HCT116 (cell line): Measurements from ENCODE around the gene CORO2B. TPM values are rescaled to one million over a fixed set of nuclear protein-coding genes. Genes with fewer than 3 reads are reported as not detected.

Experiments used
- ATAC-seq: fragments of 200-7000 bp; cut with Tn5 transposase; 2 replicates; pipeline ENCODE4 v1.9.1; 2020; ENCODE audit warnings: mild to moderate bottlenecking, moderate library complexity
- BruUV-seq: library from RNA; stranded (reverse); fragments of 400-500 nt; replicated peaks from 2 replicates; lab custom pipeline; 2021; lab: Mats Ljungman, UMichigan
- CTCF ChIA-PET: fragments of 300-600 bp; sonication (Branson Sonifier 250); formaldehyde crosslinking; loops from one replicate; lab custom pipeline; 2021; ENCODE audit warnings: antibody characterized with exemption; lab: Charles Lee
- POLR2A ChIA-PET: fragments of 300-600, 350-600 bp; sonication (Branson Sonifier 250); formaldehyde crosslinking; loops from one replicate; lab custom pipeline; 2021; ENCODE audit warnings: antibody characterized with exemption; lab: Charles Lee
- RAD21 ChIA-PET, 2 experiments: fragments of 300-600 bp; sonication (Branson Sonifier 250); formaldehyde crosslinking; loops; one replicate each; lab custom pipeline; 2023; ENCODE audit warnings: low total read pairs in 2 of 2; ENCODE audit not compliant: uncharacterized antibody in 2 of 2, unreplicated experiment in 2 of 2, low non-redundant PET in 1 of 2; lab: Charles Lee
- DNase-seq: peaks from one replicate; pipeline ENCODE4 v3.0.0-alpha.2; 2010; ENCODE audit warnings: low read depth, low spot score
- H2AFZ ChIP-seq: fragments of 200-600 bp; shearing (Covaris generic), sonication (generic); 2 replicates; pipeline ENCODE4 v1.6.1; 2017; ENCODE audit warnings: low read depth, mixed run types, mixed read lengths, antibody characterized with exemption, low read length; ENCODE audit not compliant: poor library complexity, severe bottlenecking
- H3K27ac ChIP-seq: 2 replicates; pipeline ENCODE4 v1.5.1; 2012; ENCODE audit warnings: low read depth, low read length
- H3K27me3 ChIP-seq: fragments of 200-600 bp; sonication (generic); 2 replicates; pipeline ENCODE4 v1.6.1; 2016; ENCODE audit warnings: mixed run types, low read length, mixed read lengths; ENCODE audit not compliant: insufficient read depth
- H3K36me3 ChIP-seq, 2 experiments: fragments of 200-500 bp in 1 of 2; fragments of 200-600 bp in 1 of 2; sonication (Bioruptor generic) in 1 of 2; sonication (generic) in 1 of 2; 2 replicates each; pipeline versions ENCODE4 v1.5.1 to v1.6.1; 2014 to 2016; ENCODE audit warnings: low read length in 2 of 2, inconsistent platforms in 1 of 2, mixed read lengths in 1 of 2, mixed run types in 1 of 2; ENCODE audit not compliant: insufficient read depth in 2 of 2, control insufficient read depth in 1 of 2
- H3K4me1 ChIP-seq, 2 experiments: fragments of 200-600 bp in 1 of 2; sonication (generic) in 1 of 2; 2 replicates each; pipeline versions ENCODE4 v1.5.1 to v1.6.1; 2012 to 2017; ENCODE audit warnings: low read length in 2 of 2, inconsistent platforms in 1 of 2, mild to moderate bottlenecking in 1 of 2, mixed read lengths in 1 of 2, mixed run types in 1 of 2, moderate library complexity in 1 of 2; ENCODE audit not compliant: insufficient read depth in 2 of 2, control insufficient read depth in 1 of 2
- H3K4me2 ChIP-seq: fragments of 200-600 bp; sonication (generic); 2 replicates; pipeline ENCODE4 v1.6.1; 2017; ENCODE audit warnings: mixed run types, low read length, mixed read lengths
- H3K4me3 ChIP-seq, 2 experiments: fragments of 200-600 bp in 1 of 2; sonication (generic) in 1 of 2; replicated peaks in 1 of 2; 2 replicates each; pipeline ENCODE4 v1.5.1; 2011 to 2016; ENCODE audit warnings: low read length in 2 of 2, control low read depth in 1 of 2, low read depth in 1 of 2, mild to moderate bottlenecking in 1 of 2, mixed read lengths in 1 of 2, mixed run types in 1 of 2
- H3K79me2 ChIP-seq: fragments of 200-600 bp; sonication (generic); 2 replicates; pipeline ENCODE4 v1.6.1; 2017; ENCODE audit warnings: mild to moderate bottlenecking, mixed run types, low read length, moderate library complexity, mixed read lengths; ENCODE audit not compliant: insufficient read depth
- H3K9ac ChIP-seq: fragments of 200-600 bp; sonication (generic); 2 replicates; pipeline ENCODE4 v1.6.1; 2016; ENCODE audit warnings: low read length, mixed read lengths
- H3K9me2 ChIP-seq: fragments of 200-600 bp; sonication (generic), shearing (Covaris generic); 2 replicates; pipeline ENCODE4 v1.6.1; 2017; ENCODE audit warnings: mixed run types, mild to moderate bottlenecking, moderate library complexity; ENCODE audit not compliant: insufficient read depth
- H3K9me3 ChIP-seq, 2 experiments: fragments of 200-500 bp in 1 of 2; fragments of 200-600 bp in 1 of 2; sonication (Bioruptor generic) in 1 of 2; sonication (generic) in 1 of 2; 2 replicates each; pipeline ENCODE4 v1.6.1; 2014 to 2017; ENCODE audit warnings: low read length in 2 of 2, mixed read lengths in 2 of 2, inconsistent platforms in 1 of 2, low read depth in 1 of 2, mild to moderate bottlenecking in 1 of 2, mixed run types in 1 of 2, moderate library complexity in 1 of 2; ENCODE audit not compliant: control insufficient read depth in 1 of 2, insufficient read depth in 1 of 2
- H4K20me1 ChIP-seq: fragments of 200-600 bp; sonication (generic), shearing (Covaris generic); 2 replicates; pipeline ENCODE4 v1.6.1; 2017; ENCODE audit warnings: mixed run types, mild to moderate bottlenecking, moderate library complexity; ENCODE audit not compliant: insufficient read depth
- CBX3 ChIP-seq: IDR thresholded peaks from 2 replicates; pipeline ENCODE4 v1.6.1; 2012; ENCODE audit warnings: low read depth
- EZH2 ChIP-seq: fragments of 200-600 bp; sonication (generic); IDR thresholded peaks from 2 replicates; pipeline ENCODE4 v1.6.1; 2017; ENCODE audit warnings: antibody characterized with exemption, mixed run types
- EZH2phosphoT487 ChIP-seq: fragments of 200-600 bp; IDR thresholded peaks from 2 replicates; pipeline ENCODE4 v1.6.1; 2018; ENCODE audit warnings: antibody characterized with exemption, borderline replicate concordance
- FOSL1 ChIP-seq: IDR thresholded peaks from 2 replicates; pipeline ENCODE4 v1.6.1; 2012; ENCODE audit warnings: low read depth
- JUND ChIP-seq: IDR thresholded peaks from 2 replicates; pipeline ENCODE4 v1.6.1; 2012
- POLR2A ChIP-seq: IDR thresholded peaks from 2 replicates; pipeline ENCODE4 v1.7.0; 2011; ENCODE audit warnings: borderline replicate concordance; ENCODE audit not compliant: insufficient read depth, insufficient read length; ENCODE audit errors: extremely low read depth
- POLR2AphosphoS5 ChIP-seq: IDR thresholded peaks from 2 replicates; pipeline ENCODE4 v1.6.1; 2011; ENCODE audit warnings: mild to moderate bottlenecking, low read depth, low read length, moderate library complexity
- RAD21 ChIP-seq: IDR thresholded peaks from 2 replicates; pipeline ENCODE4 v1.6.1; 2012; ENCODE audit warnings: low read depth, mild to moderate bottlenecking
- SIN3A ChIP-seq: IDR thresholded peaks from 2 replicates; pipeline ENCODE4 v1.6.1; 2012; ENCODE audit warnings: low read depth
- SP1 ChIP-seq: IDR thresholded peaks from 2 replicates; pipeline ENCODE4 v1.6.1; 2012; ENCODE audit warnings: low read depth
- TCF7L2 ChIP-seq: IDR thresholded peaks from 2 replicates; pipeline ENCODE4 v1.7.0; 2011; ENCODE audit warnings: borderline replicate concordance, inconsistent platforms; ENCODE audit not compliant: insufficient read depth, insufficient read length; ENCODE audit errors: extremely low read depth
- YY1 ChIP-seq: IDR thresholded peaks from 2 replicates; pipeline ENCODE4 v1.6.1; 2011; ENCODE audit warnings: low read length, low read depth, moderate library complexity, mild to moderate bottlenecking; ENCODE audit not compliant: insufficient replicate concordance; ENCODE audit errors: extremely low read depth
- ZBTB33 ChIP-seq: IDR thresholded peaks from 2 replicates; pipeline ENCODE4 v1.6.1; 2011; ENCODE audit warnings: mild to moderate bottlenecking, low read length, moderate library complexity; ENCODE audit not compliant: insufficient replicate concordance; ENCODE audit errors: extremely low read depth
- ZFX ChIP-seq: fragments of 450-650 bp; IDR thresholded peaks from 2 replicates; pipeline ENCODE4 v1.6.1; 2017
- ZNF274 ChIP-seq: fragments of 200-500 bp; sonication (Bioruptor generic); IDR thresholded peaks from 2 replicates; pipeline ENCODE4 v1.6.1; 2014; ENCODE audit warnings: mild to moderate bottlenecking, low read depth, low read length, inconsistent platforms
- intact Hi-C: fragments of 100-400 bp; cut with micrococcal nuclease; formaldehyde crosslinking; loops from 2 replicates; pipeline ENCODE4 v1.10.0; 2022
- total RNA-seq: library from RNA; stranded (reverse); gene quantifications from one replicate; pipeline ENCODE4 v1.2.1, GENCODE V29; 2021; ENCODE audit not compliant: unreplicated experiment
- TF ChIP-seq, protein P1 (sequence below), 3 experiments: fragments of 200-600 bp in 1 of 3; sonication (generic) in 1 of 3; IDR thresholded peaks in 2 of 3; conservative IDR thresholded peaks in 1 of 3; 2 replicates each; pipeline ENCODE4 v1.5.1; 2012 to 2017; ENCODE audit warnings: low read depth in 2 of 3, low read length in 2 of 3, antibody characterized with exemption in 1 of 3, borderline replicate concordance in 1 of 3, control low read depth in 1 of 3, mild to moderate bottlenecking in 1 of 3, mixed read lengths in 1 of 3, mixed run types in 1 of 3, moderate library complexity in 1 of 3; ENCODE audit not compliant: insufficient read depth in 1 of 3
- TF ChIP-seq, protein P2 (sequence below): IDR thresholded peaks from 2 replicates; pipeline ENCODE4 v1.6.1; 2012

Gene CORO2B
- total RNA-seq, 1 experiment from 2014 or later = 2.8 TPM

DNA sequence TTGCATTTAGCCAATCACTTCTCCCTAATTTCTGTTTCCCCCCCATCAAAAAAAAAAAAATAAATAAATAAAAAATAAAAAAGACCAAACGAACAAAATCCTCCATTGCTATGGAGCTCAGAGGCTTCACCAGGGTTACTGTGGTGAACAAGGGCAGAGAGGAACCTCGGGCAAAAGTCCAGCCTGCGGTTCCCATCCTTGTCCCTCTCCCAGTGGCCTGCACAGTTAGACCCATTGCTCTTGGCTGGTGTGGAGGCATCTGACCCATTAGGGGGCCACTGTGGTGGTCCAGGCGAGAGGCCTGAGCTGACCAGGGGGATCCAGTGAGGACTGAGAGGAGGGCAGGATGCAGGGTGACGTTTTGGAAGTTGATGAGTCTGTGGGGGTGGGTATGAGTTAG lies 18.8 kb downstream of the CORO2B start:
- Histone ChIP-seq H3K9me3 (no peaks in the 10 kb centered on the region), H3K4me2 (no peak overlapping the region), H3K9ac (no peak overlapping the region), H3K4me1 (no peaks in the 10 kb centered on the region; a peak in 1 of 4 replicates), H3K9me2 (no peaks in the 10 kb centered on the region), H3K27me3 (no peaks in the 10 kb centered on the region), H2AFZ (no peak overlapping the region), H3K36me3 (no peaks in the 10 kb centered on the region), H3K79me2 (no peaks in the 10 kb centered on the region), H3K4me3 (no peak overlapping the region), H4K20me1 (no peaks in the 10 kb centered on the region), H3K27ac (no peak overlapping the region)
- ATAC-seq (no peak), DNase-seq (no peak)
- intact Hi-C loops = no loop called here
- BruUV-seq = no TSS peak
- ChIA-PET RAD21 (no interaction called here), POLR2A (no interaction called here), CTCF (no interaction called here)
- TF ChIP-seq ZNF274 = no peak
- TF ChIP-seq SP1 = no peak
- TF ChIP-seq, protein P1, sequence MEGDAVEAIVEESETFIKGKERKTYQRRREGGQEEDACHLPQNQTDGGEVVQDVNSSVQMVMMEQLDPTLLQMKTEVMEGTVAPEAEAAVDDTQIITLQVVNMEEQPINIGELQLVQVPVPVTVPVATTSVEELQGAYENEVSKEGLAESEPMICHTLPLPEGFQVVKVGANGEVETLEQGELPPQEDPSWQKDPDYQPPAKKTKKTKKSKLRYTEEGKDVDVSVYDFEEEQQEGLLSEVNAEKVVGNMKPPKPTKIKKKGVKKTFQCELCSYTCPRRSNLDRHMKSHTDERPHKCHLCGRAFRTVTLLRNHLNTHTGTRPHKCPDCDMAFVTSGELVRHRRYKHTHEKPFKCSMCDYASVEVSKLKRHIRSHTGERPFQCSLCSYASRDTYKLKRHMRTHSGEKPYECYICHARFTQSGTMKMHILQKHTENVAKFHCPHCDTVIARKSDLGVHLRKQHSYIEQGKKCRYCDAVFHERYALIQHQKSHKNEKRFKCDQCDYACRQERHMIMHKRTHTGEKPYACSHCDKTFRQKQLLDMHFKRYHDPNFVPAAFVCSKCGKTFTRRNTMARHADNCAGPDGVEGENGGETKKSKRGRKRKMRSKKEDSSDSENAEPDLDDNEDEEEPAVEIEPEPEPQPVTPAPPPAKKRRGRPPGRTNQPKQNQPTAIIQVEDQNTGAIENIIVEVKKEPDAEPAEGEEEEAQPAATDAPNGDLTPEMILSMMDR (IDR thresholded peaks at IDR 0.05 in 2 of 3, conservative IDR thresholded peaks at IDR 0.05 in 1 of 3; ENCODE audit: borderline replicate concordance in 1 of 3, insufficient read depth in 1 of 3, low read depth in 2 of 3, low read length in 2 of 3) = no peak
- TF ChIP-seq, protein P2, sequence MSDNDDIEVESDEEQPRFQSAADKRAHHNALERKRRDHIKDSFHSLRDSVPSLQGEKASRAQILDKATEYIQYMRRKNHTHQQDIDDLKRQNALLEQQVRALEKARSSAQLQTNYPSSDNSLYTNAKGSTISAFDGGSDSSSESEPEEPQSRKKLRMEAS = no peak
- TF ChIP-seq FOSL1 = no peak
- TF ChIP-seq SIN3A = no peak
- TF ChIP-seq EZH2 = no peak
- TF ChIP-seq ZFX = no peak
- no peak for TF ChIP-seq CBX3
- no peak for TF ChIP-seq RAD21
- TF ChIP-seq ZBTB33 = no peak
- TF ChIP-seq JUND = no peak
- TF ChIP-seq EZH2phosphoT487 = no peak
- no peak for TF ChIP-seq POLR2A
- no peak for TF ChIP-seq POLR2AphosphoS5
- TF ChIP-seq TCF7L2 = no peak
- no peak for TF ChIP-seq YY1
